Stimulated activated naive B cell treated with anti-CD40 and anti-IgM and Interleukin-4, amounts not matched to agents 10 μg/mL and 1 μg/mL and 100 μg/mL, for 72 hours (primary cell): ENCODE measurements around the gene XIRP2.

Experiments
- ATAC-seq, 2 donors: fragments of 150-1000 bp; cut with Tn5 transposase; replicated peaks; 2 replicates each; pipeline ENCODE4 v1.10.0; 2021; ENCODE audit warnings: moderate library complexity in 1 of 2
- DNase-seq: peaks from one replicate; pipeline ENCODE4 v3.0.0; 2021
- H3K27ac Mint-ChIP-seq: one replicate; pipeline ENCODE4 v1.8.0; 2022; ENCODE audit warnings: mild to moderate bottlenecking, mixed read lengths
- H3K27me3 Mint-ChIP-seq, 2 donors: one replicate each; pipeline ENCODE4 v1.8.0; 2022; ENCODE audit warnings: mixed read lengths in 2 of 2
- H3K36me3 Mint-ChIP-seq, 2 donors: one replicate each; pipeline ENCODE4 v1.8.0; 2022; ENCODE audit warnings: mixed read lengths in 2 of 2, mild to moderate bottlenecking in 1 of 2
- H3K4me1 Mint-ChIP-seq, 2 donors: one replicate each; pipeline ENCODE4 v1.8.0; 2022; ENCODE audit warnings: mixed read lengths in 2 of 2, mild to moderate bottlenecking in 1 of 2
- H3K4me3 Mint-ChIP-seq, 2 donors: one replicate each; pipeline ENCODE4 v1.8.0; 2022; ENCODE audit warnings: mild to moderate bottlenecking in 2 of 2, mixed read lengths in 2 of 2, moderate library complexity in 1 of 2
- H3K9me3 Mint-ChIP-seq, 2 donors: one replicate each; pipeline ENCODE4 v1.8.0; 2022; ENCODE audit warnings: mixed read lengths in 2 of 2, mild to moderate bottlenecking in 1 of 2

XIRP2 gene

DNA sequence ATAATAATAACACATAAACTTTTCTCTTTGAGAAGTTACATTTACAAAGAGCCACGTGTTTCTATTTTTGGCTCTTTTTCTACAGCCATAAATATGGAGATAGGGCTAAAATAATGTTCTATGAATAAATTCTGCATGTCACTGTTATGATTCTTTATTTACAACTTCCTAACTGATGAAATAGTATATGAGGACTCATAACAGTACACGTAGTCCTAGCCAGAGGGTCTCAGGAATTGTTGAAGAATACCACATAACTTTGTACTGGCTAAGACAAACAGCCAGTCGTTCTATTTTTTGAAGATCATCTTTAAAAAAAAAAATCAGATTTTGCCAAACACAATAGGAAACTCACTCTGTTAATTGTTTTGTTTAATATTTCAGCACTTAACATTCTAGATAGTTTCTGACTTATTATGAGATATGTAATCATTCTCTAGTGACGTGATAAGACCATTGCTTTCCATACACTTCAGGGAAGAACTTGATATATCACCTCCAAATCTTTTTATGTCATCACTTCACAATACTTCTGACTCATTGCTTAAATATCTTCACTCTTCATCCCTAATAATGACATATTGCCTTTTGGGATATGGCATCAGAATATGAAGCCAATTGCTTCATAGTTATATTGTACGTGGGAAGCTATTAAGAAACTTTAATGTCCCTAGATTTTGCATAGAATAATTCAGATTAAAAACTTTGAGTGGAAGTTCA, 256.1 kb downstream of the XIRP2 start:
- H3K4me1 Mint-ChIP-seq = no peaks in the 10 kb centered on the region
- H3K4me3 Mint-ChIP-seq = no peak overlapping the region
- no peak for ATAC-seq
- H3K27ac Mint-ChIP-seq = no peak overlapping the region
- no peak for DNase-seq
- H3K27me3 Mint-ChIP-seq = no peaks in the 10 kb centered on the region
- no peaks in the 10 kb centered on the region for H3K9me3 Mint-ChIP-seq
- H3K36me3 Mint-ChIP-seq = no peaks in the 10 kb centered on the region

DNA sequence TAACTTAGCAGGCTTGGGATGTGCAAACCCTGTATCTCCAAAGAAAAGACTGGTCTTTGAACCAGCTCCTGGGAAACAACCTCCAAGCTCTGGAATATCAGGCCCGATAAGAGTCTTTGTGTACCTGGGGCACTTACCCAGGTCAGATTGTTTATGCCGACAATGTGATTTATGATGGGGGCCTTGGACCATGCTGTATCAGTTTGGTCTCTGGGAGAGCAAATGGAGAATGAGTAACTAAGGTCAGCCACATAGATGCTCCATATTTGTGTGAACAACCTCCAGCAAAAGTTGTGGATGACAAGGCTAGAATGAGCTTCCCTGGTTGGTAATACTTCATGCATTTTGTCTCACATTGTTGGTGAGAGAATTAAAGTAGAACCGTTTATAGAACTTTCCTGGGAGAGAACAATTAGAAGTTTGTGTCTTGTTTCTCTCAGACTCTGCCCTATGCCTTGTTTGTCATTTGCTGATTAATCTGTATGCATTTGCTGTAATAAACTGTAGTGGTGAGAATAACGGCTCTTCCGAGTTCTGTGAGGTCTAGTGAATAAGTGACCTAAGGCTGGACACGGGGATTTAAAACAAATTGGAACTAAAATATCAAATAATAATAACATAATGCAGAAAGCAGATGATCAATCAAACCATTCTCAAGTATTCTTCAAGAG, 259.1 kb downstream of the XIRP2 start:
- ATAC-seq = no peak
- H3K9me3 Mint-ChIP-seq = no peaks in the 10 kb centered on the region
- no peaks in the 10 kb centered on the region for H3K27me3 Mint-ChIP-seq
- no peaks in the 10 kb centered on the region for H3K4me1 Mint-ChIP-seq
- no peaks in the 10 kb centered on the region for H3K36me3 Mint-ChIP-seq
- DNase-seq = no peak
- no peak overlapping the region for H3K4me3 Mint-ChIP-seq
- H3K27ac Mint-ChIP-seq = no peak overlapping the region

DNA sequence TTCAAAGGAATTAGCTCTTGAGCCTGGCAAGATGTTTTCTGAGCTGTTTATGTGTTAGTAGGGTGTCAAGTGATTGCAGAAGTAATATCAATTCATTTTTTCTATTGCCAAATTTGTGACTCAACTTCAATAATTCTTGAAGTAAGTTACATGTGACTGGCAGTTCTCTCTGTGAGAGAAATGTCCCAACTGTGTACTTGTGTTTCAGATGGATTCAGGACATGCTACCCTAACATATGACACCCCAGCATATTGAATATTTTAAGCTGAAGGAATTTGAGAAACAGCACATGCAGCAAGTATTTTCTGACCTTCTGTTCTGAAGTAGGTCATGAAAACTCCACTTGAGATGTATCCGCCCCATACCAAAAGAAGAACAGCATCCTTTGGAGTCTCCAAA, 263.6 kb downstream of the XIRP2 start:
- no peak for ATAC-seq
- Mint-ChIP-seq H3K4me3 (no peak overlapping the region), H3K9me3 (no peaks in the 10 kb centered on the region), H3K4me1 (no peaks in the 10 kb centered on the region), H3K27me3 (no peaks in the 10 kb centered on the region), H3K36me3 (no peaks in the 10 kb centered on the region), H3K27ac (no peak overlapping the region)
- DNase-seq = no peak

DNA sequence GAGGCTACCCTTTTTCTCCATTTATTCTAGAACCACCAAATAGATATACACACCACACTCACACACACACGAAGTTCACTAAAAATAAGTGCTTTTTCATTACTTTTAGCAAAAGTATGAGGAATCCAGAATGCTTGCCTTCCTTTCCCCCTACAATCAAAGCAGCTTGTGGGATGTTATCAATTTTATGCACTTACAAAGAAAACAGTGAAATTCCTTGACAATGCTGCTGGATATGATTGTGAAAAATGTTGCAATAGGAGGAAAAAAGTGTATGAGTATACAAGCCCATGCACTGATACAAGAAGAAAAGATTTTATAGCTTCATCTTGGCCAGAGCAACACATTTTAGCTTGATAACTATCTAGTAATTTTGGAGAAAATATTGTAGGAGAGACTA, 269.2 kb downstream of the XIRP2 start:
- no peaks in the 10 kb centered on the region for H3K4me1 Mint-ChIP-seq
- H3K27ac Mint-ChIP-seq = no peak overlapping the region
- H3K27me3 Mint-ChIP-seq = no peaks in the 10 kb centered on the region
- no peak for DNase-seq
- ATAC-seq = no peak
- H3K36me3 Mint-ChIP-seq = no peaks in the 10 kb centered on the region
- peaks cover 5 to 9% of the 10 kb centered on the region in 2 donors for H3K9me3 Mint-ChIP-seq
- H3K4me3 Mint-ChIP-seq = no peak overlapping the region

DNA sequence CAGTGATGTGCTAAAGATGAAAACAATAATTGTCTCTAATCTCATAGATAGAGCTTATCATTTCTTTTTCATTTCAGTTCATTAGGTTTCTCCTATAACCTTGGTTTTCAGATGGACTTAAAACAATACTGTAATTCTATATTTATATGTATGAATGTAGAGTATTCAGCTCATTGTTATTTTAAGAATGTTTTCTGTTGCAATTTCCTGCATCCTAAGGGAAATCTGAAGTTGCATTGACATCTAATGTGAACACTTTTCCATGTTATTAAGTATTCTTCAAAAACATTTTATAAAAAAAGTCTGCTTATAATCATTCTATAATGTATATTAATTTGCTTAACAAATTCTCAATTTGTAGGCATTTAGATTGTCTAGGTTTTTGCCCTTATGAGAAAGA, 288.9 kb downstream of the XIRP2 start:
- H3K9me3 Mint-ChIP-seq = peaks cover 4 to 10% of the 10 kb centered on the region in 2 donors
- ATAC-seq (no peak), DNase-seq (no peak)
- no peaks in the 10 kb centered on the region for H3K27me3 Mint-ChIP-seq
- no peaks in the 10 kb centered on the region for H3K36me3 Mint-ChIP-seq
- no peak overlapping the region for H3K4me3 Mint-ChIP-seq
- no peaks in the 10 kb centered on the region for H3K4me1 Mint-ChIP-seq
- no peak overlapping the region for H3K27ac Mint-ChIP-seq

DNA sequence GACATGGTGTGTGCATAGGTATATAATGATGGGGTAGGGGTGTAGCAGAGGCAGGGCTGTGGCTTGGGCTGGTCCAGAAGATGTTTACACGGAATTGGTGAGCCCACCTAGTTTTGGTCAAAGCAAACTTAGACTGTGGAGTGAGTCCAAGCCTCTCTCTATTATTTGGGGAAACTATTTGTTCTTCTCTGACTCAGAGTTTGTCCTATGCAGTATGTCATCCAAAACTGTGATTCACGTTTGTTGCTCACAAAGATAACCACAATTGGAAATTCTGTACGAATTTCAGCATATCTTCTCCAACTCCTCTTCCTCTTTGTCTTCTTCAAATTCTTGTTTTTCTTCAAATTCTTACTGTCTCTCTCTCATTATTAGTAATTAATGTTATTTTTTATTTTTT, 292.9 kb downstream of the XIRP2 start:
- Mint-ChIP-seq H3K27me3 (no peaks in the 10 kb centered on the region), H3K4me3 (no peak overlapping the region), H3K36me3 (no peaks in the 10 kb centered on the region), H3K4me1 (no peaks in the 10 kb centered on the region), H3K9me3 (no peaks in the 10 kb centered on the region), H3K27ac (no peak overlapping the region)
- DNase-seq (no peak), ATAC-seq (no peak)

DNA sequence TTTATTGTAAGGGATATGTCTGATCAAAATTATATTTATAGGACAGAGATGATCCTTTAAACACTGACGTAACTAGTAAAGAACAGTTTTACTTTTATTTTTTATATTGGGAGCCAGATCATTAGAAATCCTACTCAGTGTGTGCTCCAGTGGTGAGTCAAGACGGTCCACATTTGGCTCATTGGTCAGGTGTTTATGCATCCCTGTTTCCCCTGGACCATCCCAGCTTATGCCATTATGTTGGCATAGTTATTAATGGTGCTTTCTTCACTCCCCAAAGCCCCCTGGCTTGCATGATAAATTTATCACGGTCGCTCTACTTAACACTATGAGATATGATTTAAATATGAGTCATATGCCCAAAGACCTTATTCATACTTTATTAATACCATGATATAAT, 293.4 kb downstream of the XIRP2 start:
- Mint-ChIP-seq H3K36me3 (no peaks in the 10 kb centered on the region), H3K4me1 (no peaks in the 10 kb centered on the region), H3K27ac (no peak overlapping the region), H3K9me3 (no peaks in the 10 kb centered on the region), H3K4me3 (no peak overlapping the region), H3K27me3 (no peaks in the 10 kb centered on the region)
- ATAC-seq (no peak), DNase-seq (no peak)

DNA sequence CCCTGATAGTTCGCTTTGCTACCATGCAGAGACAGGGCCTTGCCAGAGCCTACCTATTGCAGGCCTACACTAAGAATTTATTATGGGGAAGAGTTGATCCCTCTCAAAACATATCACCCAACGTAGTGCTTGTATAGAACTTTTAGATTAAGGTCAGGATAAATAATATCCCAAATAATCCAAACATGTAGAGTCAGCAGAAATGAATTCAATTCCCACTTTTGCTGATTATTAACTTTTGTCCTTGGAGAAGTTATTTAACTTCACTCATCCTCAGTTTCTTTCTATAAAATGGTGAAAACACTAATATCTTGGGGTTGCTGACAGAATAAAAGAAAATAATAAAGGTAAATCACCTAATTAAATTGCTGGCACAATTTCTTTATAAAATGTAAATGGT, 294.1 kb downstream of the XIRP2 start:
- Mint-ChIP-seq H3K4me1 (no peaks in the 10 kb centered on the region), H3K36me3 (no peaks in the 10 kb centered on the region), H3K27ac (no peak overlapping the region), H3K4me3 (no peak overlapping the region), H3K9me3 (no peaks in the 10 kb centered on the region), H3K27me3 (no peaks in the 10 kb centered on the region)
- DNase-seq = no peak
- no peak for ATAC-seq

DNA sequence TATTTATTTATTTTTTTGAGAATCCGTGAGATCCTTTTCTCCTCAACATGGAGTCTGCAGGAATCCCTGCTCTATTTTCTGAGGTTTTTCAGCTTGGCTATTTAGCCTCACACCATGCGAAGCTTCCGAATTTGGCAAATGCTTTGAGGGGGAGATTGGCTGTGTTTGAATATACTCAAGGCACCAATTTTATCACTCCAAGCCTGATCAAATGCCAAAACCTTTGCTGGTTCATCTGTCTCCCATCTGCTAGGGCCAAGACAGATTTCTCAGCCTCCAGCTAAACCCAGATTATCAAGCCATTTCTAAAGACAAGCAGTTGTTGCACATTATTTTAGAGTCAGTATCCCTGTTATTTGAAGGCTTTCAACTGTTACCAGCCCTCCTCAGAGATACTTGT, 295.7 kb downstream of the XIRP2 start:
- Mint-ChIP-seq H3K27me3 (no peaks in the 10 kb centered on the region), H3K27ac (no peak overlapping the region), H3K9me3 (no peaks in the 10 kb centered on the region), H3K4me1 (no peaks in the 10 kb centered on the region), H3K4me3 (no peak overlapping the region), H3K36me3 (no peaks in the 10 kb centered on the region)
- DNase-seq (no peak), ATAC-seq (no peak)

DNA sequence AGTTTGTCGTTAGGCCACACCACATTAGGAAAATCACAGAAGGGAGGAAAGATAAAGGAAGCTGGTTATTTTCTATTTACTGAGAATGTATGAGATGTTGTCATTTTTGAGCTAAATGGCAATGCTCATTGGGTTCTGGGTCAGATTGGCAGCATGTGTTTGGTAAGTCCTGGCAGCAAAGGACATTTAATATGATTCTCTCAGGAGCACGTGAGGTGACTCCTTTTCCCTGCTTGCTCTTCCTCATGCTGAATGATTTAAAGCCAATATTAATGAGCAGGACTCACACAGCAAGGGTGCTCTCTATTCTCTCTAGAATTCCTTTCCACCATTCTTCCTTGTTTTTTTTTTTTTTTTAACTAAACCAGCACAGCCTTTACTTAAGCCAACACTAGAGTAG, 298.2 kb downstream of the XIRP2 start:
- H3K9me3 Mint-ChIP-seq = no peaks in the 10 kb centered on the region
- no peaks in the 10 kb centered on the region for H3K36me3 Mint-ChIP-seq
- H3K27ac Mint-ChIP-seq = no peak overlapping the region
- no peaks in the 10 kb centered on the region for H3K4me1 Mint-ChIP-seq
- H3K4me3 Mint-ChIP-seq = no peak overlapping the region
- no peaks in the 10 kb centered on the region for H3K27me3 Mint-ChIP-seq
- DNase-seq (no peak), ATAC-seq (no peak)

DNA sequence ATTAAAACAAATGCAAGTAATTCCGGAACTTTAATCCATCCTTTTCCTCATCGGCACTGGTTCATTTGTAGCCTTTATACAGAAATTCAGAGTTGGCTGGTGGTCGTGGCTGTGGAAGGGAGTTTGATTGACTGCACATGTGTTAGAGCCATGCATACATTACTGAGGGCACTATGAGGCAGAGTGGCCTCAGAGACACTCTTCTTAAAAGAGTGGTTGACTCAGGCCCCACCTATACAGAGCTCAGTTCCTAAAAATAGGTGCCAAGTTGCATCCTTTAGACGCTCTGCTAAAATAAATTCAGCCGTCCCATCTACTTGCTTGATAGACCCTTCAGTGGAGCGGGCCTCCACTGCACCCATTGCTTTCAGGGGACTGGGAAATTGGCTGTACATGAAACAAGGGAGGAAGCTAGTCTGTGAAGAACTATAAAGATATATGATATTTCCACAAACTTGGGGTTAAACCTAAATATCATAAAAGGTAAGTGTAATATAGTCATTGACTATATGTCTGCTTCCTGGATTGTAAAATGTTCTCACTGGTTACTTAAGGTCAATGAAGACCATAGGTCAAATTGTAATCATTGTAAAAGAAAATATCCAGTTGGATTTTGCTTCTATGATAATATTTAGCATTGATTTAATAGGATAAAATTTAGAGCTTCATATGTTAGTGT, 298.9 kb downstream of the XIRP2 start:
- H3K36me3 Mint-ChIP-seq = no peaks in the 10 kb centered on the region
- no peaks in the 10 kb centered on the region for H3K4me1 Mint-ChIP-seq
- no peak overlapping the region for H3K4me3 Mint-ChIP-seq
- DNase-seq = no peak
- H3K27ac Mint-ChIP-seq = no peak overlapping the region
- H3K9me3 Mint-ChIP-seq = no peaks in the 10 kb centered on the region
- no peak for ATAC-seq
- no peaks in the 10 kb centered on the region for H3K27me3 Mint-ChIP-seq

DNA sequence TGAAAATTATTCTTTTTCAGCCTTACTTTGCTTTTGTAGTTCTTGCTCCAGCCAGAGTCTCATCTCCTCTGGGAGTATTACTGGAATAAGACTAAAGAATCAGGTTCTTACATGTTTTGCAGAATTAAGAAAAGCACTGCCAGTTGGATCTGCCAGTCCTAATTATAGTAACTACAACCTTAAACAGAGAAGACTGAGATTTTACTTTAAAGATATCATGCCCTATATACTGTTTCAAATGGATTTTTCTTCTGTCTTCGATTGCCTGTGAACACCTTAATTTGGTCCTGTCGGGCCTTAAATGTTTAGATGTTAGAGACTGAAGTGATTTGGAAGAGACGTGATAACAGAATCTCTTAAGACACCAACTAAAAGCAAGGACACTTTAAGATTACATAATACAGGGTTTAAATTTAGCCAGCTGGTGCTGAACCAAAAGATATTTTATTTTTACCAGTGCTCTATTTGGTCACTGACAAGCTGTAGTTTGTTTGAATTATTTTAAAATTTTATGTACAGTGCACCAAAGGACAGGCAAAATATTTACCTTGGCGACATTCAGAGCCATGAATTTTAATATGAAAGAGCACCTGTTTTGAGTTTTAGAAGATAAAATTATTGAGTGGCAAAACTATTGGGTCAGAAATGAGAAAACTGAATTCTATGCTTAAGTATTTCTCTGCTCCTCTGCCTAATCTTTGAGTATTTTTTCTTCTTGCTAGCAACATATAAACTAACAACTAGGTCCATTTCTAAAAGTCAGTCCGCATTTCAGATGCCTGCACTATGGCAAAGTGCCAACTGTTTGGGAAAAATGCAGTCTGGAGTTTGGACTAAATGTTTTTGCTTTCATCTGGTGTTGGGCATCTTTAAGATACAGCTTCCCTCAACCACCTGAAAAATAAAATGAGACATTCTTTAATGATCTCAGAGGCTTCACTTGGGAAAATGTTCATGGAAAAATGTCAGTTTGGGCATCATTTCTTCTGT, 300.0 kb downstream of the XIRP2 start:
- Mint-ChIP-seq H3K4me1 (no peaks in the 10 kb centered on the region), H3K36me3 (no peaks in the 10 kb centered on the region), H3K27ac (no peak overlapping the region)

DNA sequence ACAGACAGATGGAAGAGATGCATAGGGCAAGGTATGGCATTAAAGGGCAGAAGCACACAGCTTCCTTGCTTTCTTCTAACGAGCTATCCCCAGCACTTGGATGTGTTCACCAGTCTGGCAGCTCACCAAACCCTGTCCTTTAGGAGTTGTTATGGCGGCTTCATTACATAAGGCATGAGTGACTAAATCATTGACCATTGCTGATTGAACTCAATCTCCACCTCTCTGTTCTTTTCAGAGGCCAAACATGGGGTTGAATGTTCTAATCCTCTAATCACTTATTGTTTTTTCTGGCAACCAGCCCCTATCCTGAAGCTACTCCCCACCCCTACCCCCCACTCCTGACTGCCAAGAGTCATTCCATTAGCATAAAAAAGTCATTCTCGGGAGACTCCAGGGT, 301.8 kb downstream of the XIRP2 start:
- Mint-ChIP-seq H3K4me3 (no peak overlapping the region), H3K27ac (no peak overlapping the region), H3K9me3 (no peaks in the 10 kb centered on the region), H3K27me3 (no peaks in the 10 kb centered on the region), H3K4me1 (no peaks in the 10 kb centered on the region), H3K36me3 (no peaks in the 10 kb centered on the region)
- no peak for ATAC-seq
- no peak for DNase-seq

More for the DNA sequence above, 300.0 kb downstream of the XIRP2 start:
- no peak for ATAC-seq
- Mint-ChIP-seq H3K4me3 (no peak overlapping the region), H3K9me3 (no peaks in the 10 kb centered on the region), H3K27me3 (no peaks in the 10 kb centered on the region)
- no peak for DNase-seq

DNA sequence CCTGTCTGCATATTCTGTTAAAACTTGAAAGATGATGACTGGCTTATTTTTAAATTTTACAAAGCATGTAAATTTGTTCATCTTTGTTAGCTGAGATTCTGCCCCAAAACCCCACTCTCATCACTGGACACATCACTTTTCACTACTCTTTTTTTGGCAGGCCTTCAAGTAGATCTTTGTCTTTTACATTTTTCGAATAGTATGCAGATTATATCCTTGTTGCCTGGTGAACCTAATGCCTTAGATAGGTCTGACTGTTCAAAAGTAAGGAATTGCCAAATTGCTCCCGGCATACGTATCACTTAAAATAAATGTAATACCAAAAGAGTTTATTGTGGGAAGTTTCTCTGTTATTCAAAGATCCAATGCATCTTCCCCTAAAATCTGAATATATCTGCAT, 303.3 kb downstream of the XIRP2 start:
- Mint-ChIP-seq H3K4me3 (no peak overlapping the region), H3K4me1 (peaks cover under 1 to 2% of the 10 kb centered on the region in 2 donors), H3K9me3 (no peaks in the 10 kb centered on the region), H3K27ac (no peak overlapping the region), H3K27me3 (no peaks in the 10 kb centered on the region), H3K36me3 (no peaks in the 10 kb centered on the region)
- no peak for DNase-seq
- ATAC-seq = no peak
